K562 (cell line): ENCODE data around the gene SPATA13. TPM values are rescaled to one million over a fixed set of nuclear protein-coding genes. Genes with fewer than 3 reads are reported as not detected.

Source experiments
- ATAC-seq: fragments of 200-7000 bp; cut with Tn5 transposase; 3 replicates; pipeline ENCODE4 v1.9.1; 2020; ENCODE audit warnings: moderate library complexity
- BruUV-seq: library from RNA; stranded (reverse); fragments of 400-500 nt; replicated peaks from 2 replicates; lab custom pipeline; 2021; lab: Mats Ljungman, UMichigan
- CTCF ChIA-PET: fragments of 300-600 bp; formaldehyde crosslinking; extraction: SDS; loops from one replicate; lab custom pipeline; 2021; ENCODE audit warnings: low intra/inter-chr PET ratio; lab: Yijun Ruan, JAX
- POLR2A ChIA-PET: fragments of 300-600, 350-650 bp; sonication (Branson Sonifier 250); formaldehyde crosslinking; extraction: SDS; loops from one replicate; lab custom pipeline; 2021; ENCODE audit warnings: antibody characterized with exemption, inconsistent platforms; lab: Yijun Ruan, JAX
- DNase-seq, 4 experiments: peaks; one replicate each; pipeline versions ENCODE4 v3.0.0 to v3.0.0-alpha.2; 2011 to 2018; ENCODE audit warnings: low spot score in 3 of 4, mixed read lengths in 3 of 4; ENCODE audit errors: extremely low read depth in 1 of 4
- FAIRE-seq: peaks from 2 replicates; lab custom pipeline; 2011; peaks lifted over from hg19 to GRCh38; lab: Jason Lieb, UNC
- H2AFZ ChIP-seq: 2 replicates; pipeline ENCODE4 v1.6.0; 2011; ENCODE audit warnings: low read depth, low read length, control low read depth, inconsistent platforms
- H3K27ac ChIP-seq: fragments of 200-600 bp; 3 replicates; pipeline ENCODE4 v1.8.0; 2011; ENCODE audit warnings: low read depth, mild to moderate bottlenecking, control low read depth, inconsistent platforms, low read length, moderate library complexity, mixed read lengths; ENCODE audit errors: extremely low read depth
- H3K27me3 ChIP-seq, 2 experiments: fragments of 300-600 bp in 1 of 2; 2 replicates in 1 of 2; 3 replicates in 1 of 2; pipeline versions ENCODE4 v1.6.0 to v1.8.0; 2011; ENCODE audit warnings: inconsistent platforms in 2 of 2, low read length in 2 of 2, mild to moderate bottlenecking in 1 of 2, mixed read lengths in 1 of 2, moderate library complexity in 1 of 2; ENCODE audit not compliant: control insufficient read depth in 2 of 2, insufficient read depth in 2 of 2
- H3K36me3 ChIP-seq: fragments of 300-600 bp; 3 replicates; pipeline ENCODE4 v1.8.0; 2011; ENCODE audit warnings: mild to moderate bottlenecking, low read length, inconsistent platforms; ENCODE audit not compliant: control insufficient read depth, insufficient read depth
- H3K4me1 ChIP-seq, 2 experiments: fragments of 200-600 bp in 1 of 2; replicated peaks in 1 of 2; 2 replicates in 1 of 2; 3 replicates in 1 of 2; pipeline versions ENCODE4 v1.5.1 to v1.8.0; 2011; ENCODE audit warnings: inconsistent platforms in 2 of 2, low read length in 2 of 2, mild to moderate bottlenecking in 1 of 2, mixed read lengths in 1 of 2, moderate library complexity in 1 of 2; ENCODE audit not compliant: control insufficient read depth in 2 of 2, insufficient read depth in 2 of 2
- H3K4me2 ChIP-seq: 2 replicates; pipeline ENCODE4 v1.6.1; 2011; ENCODE audit warnings: low read length, control low read depth, inconsistent platforms, mixed read lengths; ENCODE audit not compliant: insufficient read depth
- H3K4me3 ChIP-seq: fragments of 200-600 bp; sonication (generic), shearing (Covaris generic); 2 replicates; pipeline ENCODE4 v1.5.1; 2016; ENCODE audit warnings: control low read depth, inconsistent platforms
- H3K79me2 ChIP-seq: fragments of 200-600 bp; 3 replicates; pipeline ENCODE4 v1.8.0; 2011; ENCODE audit warnings: low read length, inconsistent platforms; ENCODE audit not compliant: control insufficient read depth, insufficient read depth
- H3K9ac ChIP-seq, 2 experiments: 2 replicates each; pipeline versions ENCODE4 v1.6.0 to v1.6.1; 2011; ENCODE audit warnings: low read depth in 2 of 2, low read length in 2 of 2, control low read depth in 1 of 2, inconsistent platforms in 1 of 2, mild to moderate bottlenecking in 1 of 2, mixed read lengths in 1 of 2; ENCODE audit not compliant: insufficient read depth in 1 of 2
- H3K9me1 ChIP-seq: one replicate; pipeline ENCODE4 v1.6.0; 2011; ENCODE audit warnings: inconsistent platforms, mild to moderate bottlenecking, low read length, moderate library complexity; ENCODE audit not compliant: control insufficient read depth, insufficient read depth
- H3K9me3 ChIP-seq: replicated peaks from 2 replicates; pipeline ENCODE4 v1.5.1; 2011; ENCODE audit warnings: low read depth, low read length, inconsistent platforms; ENCODE audit not compliant: control insufficient read depth, insufficient read depth
- H4K20me1 ChIP-seq: replicated peaks from 2 replicates; pipeline ENCODE4 v1.6.1; 2011; ENCODE audit warnings: low read length, inconsistent platforms, mixed read lengths; ENCODE audit not compliant: control insufficient read depth, insufficient read depth
- ARID2 ChIP-seq: fragments of 450-650 bp; IDR thresholded peaks from 2 replicates; pipeline ENCODE4 v1.6.1; 2017; ENCODE audit warnings: antibody characterized with exemption, mild to moderate bottlenecking
- IFI16 ChIP-seq: fragments of 250-450 bp; sonication (Bioruptor Pico); IDR thresholded peaks from 2 replicates; pipeline ENCODE4 v2.1.2; 2022; ENCODE audit warnings: mild to moderate bottlenecking, inconsistent platforms
- MXI1 ChIP-seq: IDR thresholded peaks from 2 replicates; pipeline ENCODE4 v1.6.1; 2011; ENCODE audit warnings: low read depth, mild to moderate bottlenecking, improper control_type of control experiment, low read length
- SNRNP70 ChIP-seq: fragments of 200-400 bp; formaldehyde crosslinking; optimal IDR thresholded peaks from 2 replicates; pipeline ENCODE3; 2017; ENCODE audit warnings: low read depth, low read length
- ZNF644 ChIP-seq: fragments of 200-800 bp; sonication (Bioruptor generic); IDR thresholded peaks from 2 replicates; pipeline ENCODE4 v1.6.1; 2016; ENCODE audit warnings: low read depth, missing genetic modification characterization, missing compliant biosample characterization
- ZNF707 ChIP-seq: fragments of 250-450 bp; sonication (Bioruptor Pico); conservative IDR thresholded peaks from 2 replicates; pipeline ENCODE4 v1.8.0; 2022; ENCODE audit warnings: inconsistent platforms, mild to moderate bottlenecking, moderate library complexity
- ZNF79 ChIP-seq: fragments of 250-450 bp; sonication (Bioruptor Pico); IDR thresholded peaks from 2 replicates; pipeline ENCODE4 v1.4.0; 2020; ENCODE audit warnings: low read depth, mild to moderate bottlenecking, moderate library complexity
- WGBS: fragments of 100-300 bp; shearing (Covaris generic); methylation state at CpG from one replicate; pipeline ENCODE4 v1.1.6; 2016; ENCODE audit warnings: low coverage, mixed read lengths; ENCODE audit not compliant: insufficient coverage; ENCODE audit errors: missing lambda C conversion rate; 5-methylcytosine and 5-hydroxymethylcytosine counted together
- in situ Hi-C: fragments of 300-500 bp; cut with MboI; formaldehyde crosslinking; loops from 4 replicates; pipeline ENCODE4 v1.15.0; 2018; ENCODE audit warnings: inconsistent platforms, mixed read lengths
- intact Hi-C: fragments of 100-400 bp; cut with micrococcal nuclease; formaldehyde crosslinking; loops from 2 replicates; pipeline ENCODE4 v1.14.2; 2022
- polyA plus RNA-seq, 8 experiments: library from polyadenylated mRNA; depleted of rRNA in 4 of 8; stranded (reverse) in 5 of 8; unstranded in 3 of 8; fragments of >200 nt; fragmentation: Nextera tagmentation in 2 of 8; fragmentation: Illumina TruSeq in 1 of 8; extraction: Ambion mirVana in 2 of 8; extraction: Trizol in 1 of 8; gene quantifications; 2 replicates each; pipeline versions ENCODE4 v1.2.1 to v1.2.3, GENCODE V29; 2011 to 2014; ENCODE audit warnings: inconsistent platforms in 1 of 8, missing spikeins in 1 of 8
- total RNA-seq, 7 experiments: library from RNA; depleted of rRNA in 6 of 7; stranded (reverse); fragments of >200 nt in 6 of 7; fragmentation: Illumina TruSeq in 2 of 7; extraction: Trizol in 2 of 7; gene quantifications; 2 replicates each; pipeline versions ENCODE4 v1.2.1 to v1.2.3, GENCODE V29; 2011 to 2021; ENCODE audit warnings: low replicate concordance in 1 of 7
- TF ChIP-seq, protein P1 (sequence below): sonication (generic); formaldehyde crosslinking; IDR thresholded peaks from 2 replicates; pipeline ENCODE4 v1.8.0; 2022; ENCODE audit warnings: mild to moderate bottlenecking, low read depth, missing genetic modification reagents
- TF ChIP-seq, protein P2 (sequence below): fragments of 450-650 bp; formaldehyde crosslinking; IDR thresholded peaks from 2 replicates; pipeline ENCODE4 v1.4.0; 2022; ENCODE audit warnings: missing genetic modification characterization

SPATA13 gene
- total and polyA plus RNA-seq, 9 of the 15 experiments (the other 6 are each of a cell fraction or from before 2014, with no cell fraction given), result 0.08 to 0.99 (median 0.21) TPM; not detected in 2

DNA sequence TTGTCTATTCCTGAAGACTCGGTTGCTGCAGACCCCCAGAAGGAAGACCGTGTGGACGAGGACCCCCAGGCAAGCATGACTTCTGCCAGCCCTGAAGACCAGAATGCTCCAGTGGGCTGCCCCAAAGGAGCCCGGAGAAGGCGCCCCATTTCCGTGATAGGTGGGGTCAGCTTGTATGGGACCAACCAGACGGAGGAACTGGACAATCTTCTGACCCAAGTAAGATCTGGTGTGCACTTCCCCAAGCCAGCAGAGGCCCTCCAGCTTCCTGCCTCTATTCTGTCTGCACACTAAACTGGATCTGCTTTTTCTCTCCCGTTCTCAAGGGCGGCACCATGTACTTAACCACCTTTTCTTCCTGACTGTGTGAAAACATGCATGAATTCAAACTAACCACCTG lies 89.1 kb downstream of the SPATA13 start (continued):
- TF ChIP-seq, protein P1, sequence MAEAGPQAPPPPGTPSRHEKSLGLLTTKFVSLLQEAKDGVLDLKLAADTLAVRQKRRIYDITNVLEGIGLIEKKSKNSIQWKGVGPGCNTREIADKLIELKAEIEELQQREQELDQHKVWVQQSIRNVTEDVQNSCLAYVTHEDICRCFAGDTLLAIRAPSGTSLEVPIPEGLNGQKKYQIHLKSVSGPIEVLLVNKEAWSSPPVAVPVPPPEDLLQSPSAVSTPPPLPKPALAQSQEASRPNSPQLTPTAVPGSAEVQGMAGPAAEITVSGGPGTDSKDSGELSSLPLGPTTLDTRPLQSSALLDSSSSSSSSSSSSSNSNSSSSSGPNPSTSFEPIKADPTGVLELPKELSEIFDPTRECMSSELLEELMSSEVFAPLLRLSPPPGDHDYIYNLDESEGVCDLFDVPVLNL, result no peak
- TF ChIP-seq, protein P2, sequence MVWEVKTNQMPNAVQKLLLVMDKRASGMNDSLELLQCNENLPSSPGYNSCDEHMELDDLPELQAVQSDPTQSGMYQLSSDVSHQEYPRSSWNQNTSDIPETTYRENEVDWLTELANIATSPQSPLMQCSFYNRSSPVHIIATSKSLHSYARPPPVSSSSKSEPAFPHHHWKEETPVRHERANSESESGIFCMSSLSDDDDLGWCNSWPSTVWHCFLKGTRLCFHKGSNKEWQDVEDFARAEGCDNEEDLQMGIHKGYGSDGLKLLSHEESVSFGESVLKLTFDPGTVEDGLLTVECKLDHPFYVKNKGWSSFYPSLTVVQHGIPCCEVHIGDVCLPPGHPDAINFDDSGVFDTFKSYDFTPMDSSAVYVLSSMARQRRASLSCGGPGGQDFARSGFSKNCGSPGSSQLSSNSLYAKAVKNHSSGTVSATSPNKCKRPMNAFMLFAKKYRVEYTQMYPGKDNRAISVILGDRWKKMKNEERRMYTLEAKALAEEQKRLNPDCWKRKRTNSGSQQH (CRISPR knock-in tag), result no peak
- TF ChIP-seq, all 486 proteins: peak for 0

GRCh38 chr13:24250376-24251057 lies 90.0 kb downstream of the SPATA13 start:
- H3K79me2 ChIP-seq, result no peaks in the 10 kb centered on the region
- POLR2A ChIA-PET, result no interaction called here
- intact Hi-C loops, result no loop called here
- in situ Hi-C loops, result no loop called here
- no TSS peak for BruUV-seq
- no peak for TF ChIP-seq MXI1
- no peak for TF ChIP-seq ZNF707
- TF ChIP-seq ZNF79, result no peak
- TF ChIP-seq ZNF644 (tag), result no peak
- no peak for TF ChIP-seq IFI16 (CRISPR knock-in tag)
- no peak for TF ChIP-seq SNRNP70
- no peak for TF ChIP-seq ARID2
- TF ChIP-seq, all 486 proteins: peak for 0
- no peak overlapping the region for H3K4me3 ChIP-seq
- 2% methylated on average over 7 of the region's 7 CpGs for WGBS
- H3K9me1 ChIP-seq, result no peaks in the 10 kb centered on the region
- CTCF ChIA-PET, result no interaction called here
- H3K9ac ChIP-seq, result no peak overlapping the region
- H3K36me3 ChIP-seq, result no peaks in the 10 kb centered on the region
- H2AFZ ChIP-seq, result no peak overlapping the region
- peaks cover 5 to 33% of the 10 kb centered on the region in 2 experiments; a peak in 3 of 5 replicates for H3K27me3 ChIP-seq
- no peak overlapping the region for H3K27ac ChIP-seq
- no peak for DNase-seq
- H3K4me2 ChIP-seq, result no peak overlapping the region
- no peak for ATAC-seq
- FAIRE-seq, result no peak
- H3K9me3 ChIP-seq, result no peaks in the 10 kb centered on the region
- H4K20me1 ChIP-seq, result no peaks in the 10 kb centered on the region
- no peaks in the 10 kb centered on the region; a peak in 1 of 5 replicates for H3K4me1 ChIP-seq
